Neuronal stem cell (in vitro differentiated cells): Measurements from ENCODE around the gene SMPDL3B.

ENCODE experiments used
- DNase-seq: peaks from one replicate; pipeline ENCODE4 v3.0.0-alpha.2; 2013; ENCODE audit warnings: low spot score
- H2AFZ ChIP-seq: one replicate; pipeline ENCODE4 v1.6.1; 2013; ENCODE audit warnings: mild to moderate bottlenecking, low read length, inconsistent platforms
- H2AK5ac ChIP-seq: 2 replicates; pipeline ENCODE4 v1.6.1; 2013; ENCODE audit warnings: low read depth, mild to moderate bottlenecking, inconsistent platforms, low read length, moderate library complexity, mixed read lengths
- H2BK120ac ChIP-seq: 2 replicates; pipeline ENCODE4 v1.6.1; 2013; ENCODE audit warnings: low read depth, mild to moderate bottlenecking, inconsistent platforms, low read length, moderate library complexity, mixed read lengths
- H2BK12ac ChIP-seq: one replicate; pipeline ENCODE4 v1.6.1; 2013; ENCODE audit warnings: low read length, inconsistent platforms
- H2BK15ac ChIP-seq: 2 replicates; pipeline ENCODE4 v1.6.1; 2013; ENCODE audit warnings: mild to moderate bottlenecking, low read length, inconsistent platforms, mixed read lengths
- H2BK5ac ChIP-seq: one replicate; pipeline ENCODE4 v1.6.1; 2013; ENCODE audit warnings: inconsistent platforms, mild to moderate bottlenecking, low read length, moderate library complexity
- H3K14ac ChIP-seq: one replicate; pipeline ENCODE4 v1.6.1; 2013; ENCODE audit warnings: low read length, inconsistent platforms
- H3K18ac ChIP-seq: 2 replicates; pipeline ENCODE4 v1.6.1; 2013; ENCODE audit warnings: low read length, inconsistent platforms
- H3K23ac ChIP-seq: 2 replicates; pipeline ENCODE4 v1.6.1; 2013; ENCODE audit warnings: low read depth, mild to moderate bottlenecking, mixed read lengths, low read length, inconsistent platforms; ENCODE audit not compliant: poor library complexity
- H3K27ac ChIP-seq: replicated peaks from 3 replicates; pipeline ENCODE4 v1.5.1; 2013; ENCODE audit warnings: low read length, inconsistent platforms
- H3K27me3 ChIP-seq, 3 experiments: 2 replicates each; pipeline ENCODE4 v1.6.1; 2013; ENCODE audit warnings: low read length in 3 of 3, mild to moderate bottlenecking in 2 of 3, inconsistent platforms in 1 of 3, low read depth in 1 of 3, mixed read lengths in 1 of 3, moderate library complexity in 1 of 3; ENCODE audit not compliant: control insufficient read depth in 3 of 3, insufficient read depth in 3 of 3
- H3K36me3 ChIP-seq, 2 donors: replicated peaks in 1 of 2; 2 replicates each; pipeline ENCODE4 v1.6.1; 2013; ENCODE audit warnings: low read length in 2 of 2; ENCODE audit not compliant: control insufficient read depth in 2 of 2, insufficient read depth in 2 of 2
- H3K4ac ChIP-seq: 2 replicates; pipeline ENCODE4 v1.6.1; 2013; ENCODE audit warnings: inconsistent platforms, mild to moderate bottlenecking, low read length, moderate library complexity
- H3K4me1 ChIP-seq, 2 donors: 1 replicate in 1 of 2; 2 replicates in 1 of 2; pipeline ENCODE4 v1.6.1; 2013; ENCODE audit warnings: low read length in 2 of 2, low read depth in 1 of 2; ENCODE audit not compliant: control insufficient read depth in 2 of 2, insufficient read depth in 1 of 2
- H3K4me2 ChIP-seq: one replicate; pipeline ENCODE4 v1.6.1; 2013; ENCODE audit warnings: mild to moderate bottlenecking, low read length, inconsistent platforms; ENCODE audit not compliant: insufficient read depth, poor library complexity, severe bottlenecking
- H3K4me3 ChIP-seq, 2 donors: 2 replicates each; pipeline ENCODE4 v1.5.1; 2013; ENCODE audit warnings: low read length in 2 of 2, mild to moderate bottlenecking in 2 of 2, inconsistent platforms in 1 of 2, moderate library complexity in 1 of 2
- H3K79me1 ChIP-seq: one replicate; pipeline ENCODE4 v1.6.1; 2013; ENCODE audit warnings: low read depth, mild to moderate bottlenecking, inconsistent platforms, low read length, moderate library complexity
- H3K9ac ChIP-seq: one replicate; pipeline ENCODE4 v1.6.1; 2013; ENCODE audit warnings: mild to moderate bottlenecking, low read depth, low read length, inconsistent platforms; ENCODE audit not compliant: poor library complexity
- H3K9me3 ChIP-seq, 2 donors: replicated peaks in 1 of 2; 2 replicates each; pipeline versions ENCODE3 to v1.6.1; 2013; ENCODE audit warnings: low read length in 2 of 2, mild to moderate bottlenecking in 2 of 2, inconsistent platforms in 1 of 2, low read depth in 1 of 2, mixed read lengths in 1 of 2, moderate library complexity in 1 of 2; ENCODE audit not compliant: control insufficient read depth in 2 of 2, insufficient read depth in 1 of 2
- H4K8ac ChIP-seq: one replicate; pipeline ENCODE4 v1.6.1; 2013; ENCODE audit warnings: low read depth, mild to moderate bottlenecking, inconsistent platforms, low read length, moderate library complexity
- H4K91ac ChIP-seq: one replicate; pipeline ENCODE4 v1.6.1; 2013; ENCODE audit warnings: low read length, low read depth, mild to moderate bottlenecking, inconsistent platforms; ENCODE audit not compliant: poor library complexity
- WGBS, 2 donors: extraction: QIAGEN DNeasy Blood & Tissue Kit; methylation state at CpG; one replicate each; pipeline ENCODE4 v1.1.7; 2013; ENCODE audit warnings: missing lambda C conversion rate in 2 of 2, mixed read lengths in 1 of 2; ENCODE audit not compliant: insufficient read length in 2 of 2, insufficient replicate concordance in 1 of 2; ENCODE audit errors: extremely low coverage in 2 of 2; 5-methylcytosine and 5-hydroxymethylcytosine counted together

The SMPDL3B gene

DNA sequence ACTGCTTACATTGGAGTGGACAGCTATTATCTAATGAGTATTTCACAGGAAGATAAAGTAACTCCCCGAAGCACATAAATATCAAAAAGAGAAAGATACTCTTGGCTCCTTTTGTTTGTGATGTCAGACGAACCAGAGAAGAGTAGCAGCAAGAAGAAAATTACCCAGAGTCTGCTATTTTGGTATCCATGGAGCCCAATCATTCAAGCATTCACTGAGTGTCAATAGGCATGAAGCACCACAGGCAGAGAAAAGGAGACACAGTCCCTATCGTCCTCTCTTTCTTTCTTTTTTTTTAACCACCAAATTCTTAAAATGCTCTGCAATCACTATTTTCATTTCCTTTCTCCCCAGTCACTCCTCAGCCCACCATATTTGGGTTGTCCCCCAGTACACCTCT, 40.3 kb upstream of the SMPDL3B start:
- no peak overlapping the region for H3K9ac ChIP-seq
- no peak overlapping the region for H2BK120ac ChIP-seq
- no peak overlapping the region for H4K91ac ChIP-seq
- no peak overlapping the region for H4K8ac ChIP-seq
- no peak overlapping the region for H2AFZ ChIP-seq
- no peak overlapping the region for H2BK5ac ChIP-seq
- no peak overlapping the region for H3K4ac ChIP-seq
- H3K4me2 ChIP-seq, result no peak overlapping the region
- H2BK15ac ChIP-seq, result no peak overlapping the region
- no peak overlapping the region for H2BK12ac ChIP-seq
- H3K9me3 ChIP-seq, result no peaks in the 10 kb centered on the region
- H3K14ac ChIP-seq, result no peak overlapping the region
- H3K18ac ChIP-seq, result no peak overlapping the region
- no peak for DNase-seq
- WGBS, 2 donors, result no CpG with 5 or more reads among the region's 3 CpGs
- H3K4me1 ChIP-seq, result no peaks in the 10 kb centered on the region
- H3K4me3 ChIP-seq, result no peak overlapping the region
- no peaks in the 10 kb centered on the region for H3K27me3 ChIP-seq
- H2AK5ac ChIP-seq, result no peak overlapping the region
- no peaks in the 10 kb centered on the region for H3K79me1 ChIP-seq
- no peak overlapping the region for H3K23ac ChIP-seq
- no peak overlapping the region for H3K27ac ChIP-seq
- H3K36me3 ChIP-seq, result peaks cover 41 to 93% of the 10 kb centered on the region in 2 donors

DNA sequence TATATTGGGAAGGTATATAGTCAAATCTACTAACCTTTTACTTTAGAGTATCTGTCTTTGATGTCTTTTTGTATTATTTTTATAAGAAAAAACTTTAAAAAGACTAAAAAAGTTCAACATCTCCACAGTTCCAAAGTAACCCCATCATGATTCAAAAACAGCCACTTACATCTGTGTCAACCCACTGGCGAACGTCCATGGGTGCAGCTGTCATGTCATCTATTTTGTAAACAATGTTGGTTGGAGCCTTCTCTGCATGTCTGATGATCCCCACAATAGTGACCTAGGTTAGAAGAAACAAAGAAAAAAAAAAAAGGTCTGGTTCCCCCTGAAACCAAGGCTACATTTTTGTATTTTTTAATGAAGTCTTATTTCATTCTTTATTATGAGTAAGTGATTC, 28.0 kb upstream of the SMPDL3B start:
- no CpG with 5 or more reads among the region's 2 CpGs for WGBS, 2 donors
- Histone ChIP-seq H4K91ac (no peak overlapping the region), H3K14ac (no peak overlapping the region), H3K27ac (no peak overlapping the region), H3K9ac (no peak overlapping the region), H3K36me3 (peaks cover 21 to 100% of the 10 kb centered on the region in 2 donors), H3K9me3 (no peaks in the 10 kb centered on the region), H3K4me1 (no peaks in the 10 kb centered on the region), H2AK5ac (no peak overlapping the region), H2AFZ (no peak overlapping the region), H3K18ac (no peak overlapping the region), H3K4ac (no peak overlapping the region), H3K27me3 (no peaks in the 10 kb centered on the region), H2BK15ac (no peak overlapping the region), H3K4me3 (no peak overlapping the region), H2BK120ac (no peak overlapping the region), H3K79me1 (peaks cover 3% of the 10 kb centered on the region), H2BK5ac (no peak overlapping the region), H2BK12ac (no peak overlapping the region), H3K23ac (no peak overlapping the region), H3K4me2 (no peak overlapping the region), H4K8ac (no peak overlapping the region)
- DNase-seq, result no peak

DNA sequence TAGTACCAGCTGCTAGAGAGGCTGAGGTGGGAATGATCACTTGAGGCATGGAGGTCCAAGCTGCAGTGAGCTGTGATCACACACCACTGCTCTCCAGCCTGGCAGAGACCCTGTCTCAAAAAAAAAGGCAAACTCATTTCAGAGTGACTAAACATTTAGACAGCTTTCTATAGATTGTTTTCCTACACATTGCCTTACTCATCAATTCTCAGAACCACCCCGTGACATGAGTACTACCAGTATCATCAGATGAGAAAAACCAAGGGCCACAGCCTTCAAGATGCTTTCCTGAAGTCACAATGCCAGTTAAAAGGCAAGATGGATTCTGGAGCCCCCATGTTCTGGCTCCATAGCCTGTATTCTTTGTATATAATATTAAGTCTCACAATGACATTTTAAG, 22.4 kb upstream of the SMPDL3B start:
- Histone ChIP-seq H3K4me3 (no peak overlapping the region), H3K4me2 (no peak overlapping the region), H3K9me3 (peaks cover 5 to 9% of the 10 kb centered on the region in 2 donors), H3K36me3 (peaks cover 10 to 55% of the 10 kb centered on the region in 2 donors), H3K9ac (peak overlapping the region; percentile 6), H2AFZ (no peak overlapping the region), H3K4ac (no peak overlapping the region), H2BK120ac (no peak overlapping the region), H2BK15ac (no peak overlapping the region), H3K18ac (no peak overlapping the region), H3K14ac (no peak overlapping the region), H3K4me1 (no peaks in the 10 kb centered on the region), H3K27me3 (peaks cover 0 to 2% (median 0%) of the 10 kb centered on the region in 3 experiments), H4K91ac (no peak overlapping the region), H4K8ac (no peak overlapping the region), H2BK12ac (no peak overlapping the region), H2BK5ac (no peak overlapping the region), H3K27ac (no peak overlapping the region), H3K23ac (no peak overlapping the region), H3K79me1 (peaks cover 3% of the 10 kb centered on the region), H2AK5ac (no peak overlapping the region)
- DNase-seq, result no peak
- no CpG with 5 or more reads among the region's 1 CpG for WGBS, 2 donors

DNA sequence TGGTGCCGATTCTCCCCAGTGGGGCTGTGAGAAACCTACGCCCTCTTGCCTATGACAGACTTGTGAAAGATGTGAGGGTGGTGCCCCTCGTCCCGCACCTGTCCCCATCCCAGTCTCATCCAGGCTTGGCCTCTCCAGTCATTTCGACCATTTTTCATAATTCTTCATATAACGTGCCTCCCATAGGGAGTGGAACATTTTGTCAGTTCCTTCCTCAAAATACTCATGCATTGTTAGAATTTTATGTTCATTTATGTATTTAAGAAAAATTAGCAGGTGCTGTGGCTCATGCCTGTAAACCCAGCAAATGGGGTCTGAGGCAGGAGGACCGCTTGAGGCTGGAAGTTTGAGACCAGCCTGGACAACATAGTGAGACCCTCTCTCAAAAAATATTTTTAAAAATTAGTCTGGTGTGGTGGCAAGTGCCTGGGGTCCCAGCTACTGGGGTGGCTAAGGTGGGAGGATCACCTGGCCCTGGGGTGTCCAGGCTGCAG, 19.7 kb upstream of the SMPDL3B start:
- no peak overlapping the region for H3K4ac ChIP-seq
- H3K27me3 ChIP-seq, result peaks cover 0 to 2% (median 0%) of the 10 kb centered on the region in 3 experiments
- no peak overlapping the region for H3K23ac ChIP-seq
- no peak overlapping the region for H2BK12ac ChIP-seq
- DNase-seq, result no peak
- H3K79me1 ChIP-seq, result no peaks in the 10 kb centered on the region
- WGBS, 2 donors, result no CpG with 5 or more reads among the region's 7 CpGs
- peak overlapping the region; percentile 34 for H3K4me2 ChIP-seq
- no peak overlapping the region for H2BK120ac ChIP-seq
- H4K91ac ChIP-seq, result no peak overlapping the region
- H3K9me3 ChIP-seq, result peaks cover 5 to 9% of the 10 kb centered on the region in 2 donors
- H3K4me3 ChIP-seq, result peak overlapping the region in 1 of 2 donors; percentile 92
- H3K14ac ChIP-seq, result no peak overlapping the region
- no peak overlapping the region for H2AK5ac ChIP-seq
- peak overlapping the region; percentile 94 for H3K18ac ChIP-seq
- H2BK5ac ChIP-seq, result no peak overlapping the region
- H2BK15ac ChIP-seq, result no peak overlapping the region
- no peak overlapping the region for H3K27ac ChIP-seq
- H3K9ac ChIP-seq, result no peak overlapping the region
- peak overlapping the region; percentile 91 for H2AFZ ChIP-seq
- no peaks in the 10 kb centered on the region for H3K4me1 ChIP-seq
- peak overlapping the region; percentile 26 for H4K8ac ChIP-seq
- peaks cover 3 to 28% of the 10 kb centered on the region in 2 donors for H3K36me3 ChIP-seq
